Esophagus mucosa (tissue), 1 donor: ENCODE data around the gene FAM217A. TPM values are rescaled to one million over a fixed set of nuclear protein-coding genes. Genes with fewer than 3 reads are reported as not detected.

ENCODE experiments used
- ATAC-seq: fragments of 200-7000 bp; cut with Tn5 transposase; one replicate; pipeline ENCODE4 v1.9.1; 2020
- total RNA-seq: library from RNA; stranded (reverse); gene quantifications from one replicate; pipeline ENCODE4 v1.2.4, GENCODE V29; 2023
- donor health status: DM: yes; HTN: yes; CAD: no.

FAM217A gene
- total RNA-seq, 1 donor from 2014 or later, result not detected

GRCh38 chr6:4084444-4085331, 5.8 kb upstream of the FAM217A start:
- no peak for ATAC-seq

- ATAC-seq, result no peak
Measured at GRCh38 chr6:4074478-4075235, 4.3 kb downstream of the FAM217A start.

GRCh38 chr6:4071330-4071729, 7.6 kb downstream of the FAM217A start:
- ATAC-seq, result no peak

- ATAC-seq, result no peak
Measured at GRCh38 chr6:4069199-4069598, 9.7 kb downstream of the FAM217A start.

- no peak for ATAC-seq
Measured at GRCh38 chr6:4067673-4068072, 11.3 kb downstream of the FAM217A start.

GRCh38 chr6:4066029-4066755, 12.7 kb downstream of the FAM217A start:
- no peak for ATAC-seq

- ATAC-seq, result no peak
Measured at GRCh38 chr6:4059115-4059777, 19.7 kb downstream of the FAM217A start.

GRCh38 chr6:4057036-4057435, 21.9 kb downstream of the FAM217A start:
- ATAC-seq, result no peak

- ATAC-seq, result peak; percentile 92
Measured at GRCh38 chr6:4055420-4056041, 23.4 kb downstream of the FAM217A start.

GRCh38 chr6:4049246-4049645, 29.7 kb downstream of the FAM217A start:
- ATAC-seq, result no peak

GRCh38 chr6:4041480-4041879, 37.5 kb downstream of the FAM217A start:
- no peak for ATAC-seq

- ATAC-seq, result no peak
Measured at GRCh38 chr6:4039348-4039747, 39.6 kb downstream of the FAM217A start.

- no peak for ATAC-seq
Measured at GRCh38 chr6:4036581-4036980, 42.4 kb downstream of the FAM217A start.

- no peak for ATAC-seq
Measured at GRCh38 chr6:4032475-4032874, 46.5 kb downstream of the FAM217A start.

- ATAC-seq, result no peak
Measured at GRCh38 chr6:4031442-4031841, 47.5 kb downstream of the FAM217A start.

- ATAC-seq, result no peak
Measured at GRCh38 chr6:4030669-4031068, 48.3 kb downstream of the FAM217A start.

- no peak for ATAC-seq
Measured at GRCh38 chr6:4029687-4030086, 49.2 kb downstream of the FAM217A start.

GRCh38 chr6:4028051-4028450, 50.9 kb downstream of the FAM217A start:
- no peak for ATAC-seq

GRCh38 chr6:4025681-4026080, 53.3 kb downstream of the FAM217A start:
- ATAC-seq, result no peak

- no peak for ATAC-seq
Measured at GRCh38 chr6:4023240-4023639, 55.7 kb downstream of the FAM217A start.

GRCh38 chr6:4021854-4022695, 56.9 kb downstream of the FAM217A start:
- peak; percentile 0 for ATAC-seq
